HEK293 (cell line): ENCODE measurements around the gene FGFRL1.

Experiments used
- KLF8 ChIP-seq: fragments of 450-650 bp; formaldehyde crosslinking; IDR thresholded peaks from 2 replicates; pipeline ENCODE4 v1.5.1; 2016; ENCODE audit warnings: missing biosample characterization, missing genetic modification characterization
- KLF9 ChIP-seq: fragments of 450-650 bp; formaldehyde crosslinking; IDR thresholded peaks from 2 replicates; pipeline ENCODE4 v1.5.1; 2016; ENCODE audit warnings: missing biosample characterization, missing genetic modification characterization, low read depth
- REST ChIP-seq: fragments of 450-650 bp; formaldehyde crosslinking; IDR thresholded peaks from 2 replicates; pipeline ENCODE4 v1.5.1; 2016; ENCODE audit warnings: missing biosample characterization, missing genetic modification characterization
- YY1 ChIP-seq: fragments of 450-650 bp; formaldehyde crosslinking; IDR thresholded peaks from 2 replicates; pipeline ENCODE4 v1.5.1; 2018; ENCODE audit warnings: missing biosample characterization, missing genetic modification characterization
- ZBTB20 ChIP-seq: fragments of 450-650 bp; formaldehyde crosslinking; IDR thresholded peaks from 2 replicates; pipeline ENCODE4 v1.5.1; 2016; ENCODE audit warnings: missing biosample characterization, missing genetic modification characterization
- ZBTB7A ChIP-seq: fragments of 450-650 bp; formaldehyde crosslinking; IDR thresholded peaks from 2 replicates; pipeline ENCODE4 v1.5.1; 2016; ENCODE audit warnings: low read depth, missing biosample characterization, missing genetic modification characterization
- ZNF112 ChIP-seq: fragments of 450-650 bp; formaldehyde crosslinking; IDR thresholded peaks from 2 replicates; pipeline ENCODE4 v1.5.0; 2017; ENCODE audit warnings: missing biosample characterization, missing genetic modification characterization
- ZNF133 ChIP-seq: fragments of 450-650 bp; formaldehyde crosslinking; IDR thresholded peaks from 2 replicates; pipeline ENCODE4 v1.5.1; 2016; ENCODE audit warnings: missing biosample characterization, missing genetic modification characterization
- ZNF146 ChIP-seq: fragments of 450-650 bp; formaldehyde crosslinking; IDR thresholded peaks from 2 replicates; pipeline ENCODE4 v1.5.1; 2016; ENCODE audit warnings: missing biosample characterization, missing genetic modification characterization
- ZNF292 ChIP-seq: fragments of 450-650 bp; formaldehyde crosslinking; IDR thresholded peaks from 2 replicates; pipeline ENCODE4 v1.5.1; 2016; ENCODE audit warnings: low read depth, missing biosample characterization, missing genetic modification characterization, borderline replicate concordance
- ZNF518A ChIP-seq: fragments of 450-650 bp; formaldehyde crosslinking; conservative IDR thresholded peaks from 2 replicates; pipeline ENCODE4 v1.5.1; 2016; ENCODE audit warnings: low read depth, missing biosample characterization, missing genetic modification characterization
- ZSCAN16 ChIP-seq: fragments of 450-650 bp; formaldehyde crosslinking; IDR thresholded peaks from 2 replicates; pipeline ENCODE4 v1.5.1; 2016; ENCODE audit warnings: missing biosample characterization, missing genetic modification characterization
- ZSCAN23 ChIP-seq: fragments of 450-650 bp; formaldehyde crosslinking; IDR thresholded peaks from 2 replicates; pipeline ENCODE4 v1.5.1; 2016; ENCODE audit warnings: missing biosample characterization, missing genetic modification characterization
- TF ChIP-seq, protein P1 (sequence below): fragments of 450-650 bp; formaldehyde crosslinking; IDR thresholded peaks from 2 replicates; pipeline ENCODE4 v1.5.1; 2016; ENCODE audit warnings: missing biosample characterization, missing genetic modification characterization

DNA sequence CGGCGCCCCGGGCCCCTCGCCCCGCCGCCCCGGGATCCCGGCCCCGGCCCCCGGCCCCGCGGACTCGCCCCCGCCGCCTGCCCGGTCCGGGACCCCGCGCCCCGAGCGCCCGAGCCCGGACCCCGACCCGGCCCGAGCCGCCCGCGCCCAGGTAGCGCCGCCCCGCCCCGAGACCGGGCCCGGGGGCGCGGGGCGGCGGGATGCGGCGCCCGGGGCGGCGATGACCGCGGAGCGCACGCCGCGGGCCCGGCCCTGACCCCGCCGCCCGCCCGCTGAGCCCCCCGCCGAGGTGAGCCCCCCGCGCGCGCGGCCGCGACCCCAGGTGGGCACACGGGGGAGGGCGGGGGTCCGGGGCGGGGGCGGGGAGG lies 224 bp downstream of the FGFRL1 start:
- TF ChIP-seq ZNF112 (tag by site-specific recombination) (no peak), ZSCAN16 (tag by site-specific recombination) (no peak), YY1 (tag by site-specific recombination) (no peak), REST (no peak), ZSCAN23 (tag by site-specific recombination) (no peak), ZBTB20 (tag by site-specific recombination) (no peak), ZNF146 (tag by site-specific recombination) (no peak), ZNF133 (tag by site-specific recombination) (no peak), ZBTB7A (tag by site-specific recombination) (no peak), ZNF292 (tag by site-specific recombination) (no peak), KLF8 (no peak), KLF9 (tag by site-specific recombination) (no peak), ZNF518A (no peak)
- TF ChIP-seq, protein P1, sequence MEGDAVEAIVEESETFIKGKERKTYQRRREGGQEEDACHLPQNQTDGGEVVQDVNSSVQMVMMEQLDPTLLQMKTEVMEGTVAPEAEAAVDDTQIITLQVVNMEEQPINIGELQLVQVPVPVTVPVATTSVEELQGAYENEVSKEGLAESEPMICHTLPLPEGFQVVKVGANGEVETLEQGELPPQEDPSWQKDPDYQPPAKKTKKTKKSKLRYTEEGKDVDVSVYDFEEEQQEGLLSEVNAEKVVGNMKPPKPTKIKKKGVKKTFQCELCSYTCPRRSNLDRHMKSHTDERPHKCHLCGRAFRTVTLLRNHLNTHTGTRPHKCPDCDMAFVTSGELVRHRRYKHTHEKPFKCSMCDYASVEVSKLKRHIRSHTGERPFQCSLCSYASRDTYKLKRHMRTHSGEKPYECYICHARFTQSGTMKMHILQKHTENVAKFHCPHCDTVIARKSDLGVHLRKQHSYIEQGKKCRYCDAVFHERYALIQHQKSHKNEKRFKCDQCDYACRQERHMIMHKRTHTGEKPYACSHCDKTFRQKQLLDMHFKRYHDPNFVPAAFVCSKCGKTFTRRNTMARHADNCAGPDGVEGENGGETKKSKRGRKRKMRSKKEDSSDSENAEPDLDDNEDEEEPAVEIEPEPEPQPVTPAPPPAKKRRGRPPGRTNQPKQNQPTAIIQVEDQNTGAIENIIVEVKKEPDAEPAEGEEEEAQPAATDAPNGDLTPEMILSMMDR (tag by site-specific recombination): no peak
